Neural progenitor cell (in vitro differentiated cells): Measurements from ENCODE around the gene C2CD2L. TPM values are rescaled to one million over a fixed set of nuclear protein-coding genes. Genes with fewer than 3 reads are reported as not detected.
A peak's percentile ranks its signal among the peaks of the same experiment; 100 is the strongest.

Experiments used
- DNase-seq: peaks from one replicate; pipeline ENCODE4 v3.0.0-alpha.2; 2016; ENCODE audit warnings: low spot score
- H2AFZ ChIP-seq: fragments of 200-600 bp; sonication (generic); replicated peaks from 2 replicates; pipeline ENCODE4 v1.6.1; 2016; ENCODE audit warnings: antibody characterized with exemption
- H3F3A ChIP-seq: fragments of 200-600 bp; sonication (generic); 2 replicates; pipeline ENCODE4 v1.6.1; 2016; ENCODE audit warnings: antibody characterized with exemption, low read depth
- H3K27ac ChIP-seq: fragments of 200-600 bp; sonication (generic); 2 replicates; pipeline ENCODE4 v1.5.1; 2016; ENCODE audit warnings: mild to moderate bottlenecking
- H3K27me3 ChIP-seq: fragments of 200-600 bp; sonication (generic); 2 replicates; pipeline ENCODE4 v1.6.1; 2016; ENCODE audit warnings: mild to moderate bottlenecking, moderate library complexity
- H3K36me3 ChIP-seq: fragments of 200-600 bp; sonication (generic); 2 replicates; pipeline ENCODE4 v1.5.1; 2016
- H3K4me1 ChIP-seq: fragments of 200-600 bp; sonication (generic); 2 replicates; pipeline ENCODE4 v1.6.1; 2016; ENCODE audit warnings: mixed run types
- H3K4me2 ChIP-seq: fragments of 200-600 bp; sonication (generic); 2 replicates; pipeline ENCODE4 v1.6.1; 2016
- H3K4me3 ChIP-seq: fragments of 200-600 bp; sonication (generic); 2 replicates; pipeline ENCODE4 v1.5.1; 2016
- H3K79me2 ChIP-seq: fragments of 200-600 bp; sonication (generic); 2 replicates; pipeline ENCODE4 v1.6.1; 2016; ENCODE audit warnings: low read depth
- H3K9ac ChIP-seq: fragments of 200-600 bp; sonication (generic); 2 replicates; pipeline ENCODE4 v1.6.1; 2016
- H3K9me3 ChIP-seq: fragments of 200-600 bp; sonication (generic); 2 replicates; pipeline ENCODE4 v1.5.1; 2016; ENCODE audit warnings: low read depth
- H4K20me1 ChIP-seq: fragments of 200-600 bp; sonication (generic); 2 replicates; pipeline ENCODE4 v1.6.1; 2016; ENCODE audit warnings: low read depth
- H3K27ac Mint-ChIP-seq: 3 replicates; pipeline ENCODE4 v1.8.0; 2021; ENCODE audit warnings: mixed read lengths
- H3K27me3 Mint-ChIP-seq: 2 replicates; pipeline ENCODE4 v1.8.0; 2022; ENCODE audit warnings: low read depth, mild to moderate bottlenecking, inconsistent platforms, moderate library complexity, mixed read lengths; ENCODE audit not compliant: insufficient read depth
- H3K36me3 Mint-ChIP-seq: 3 replicates; pipeline ENCODE4 v1.8.0; 2021; ENCODE audit warnings: mixed read lengths
- H3K4me1 Mint-ChIP-seq: 3 replicates; pipeline ENCODE4 v1.8.0; 2021; ENCODE audit warnings: mixed read lengths
- H3K4me3 Mint-ChIP-seq: 3 replicates; pipeline ENCODE4 v1.8.0; 2021; ENCODE audit warnings: mild to moderate bottlenecking, moderate library complexity, mixed read lengths
- H3K9me3 Mint-ChIP-seq: 3 replicates; pipeline ENCODE4 v1.8.0; 2020; ENCODE audit warnings: mixed read lengths
- EZH2 ChIP-seq: fragments of 200-600 bp; sonication (generic); IDR thresholded peaks from 2 replicates; pipeline ENCODE4 v1.6.1; 2017; ENCODE audit warnings: antibody characterized with exemption, mild to moderate bottlenecking, moderate library complexity
- EZH2phosphoT487 ChIP-seq: fragments of 200-600 bp; sonication (generic); IDR thresholded peaks from 2 replicates; pipeline ENCODE4 v1.6.1; 2017; ENCODE audit warnings: antibody characterized with exemption
- total RNA-seq: library from RNA; depleted of rRNA; stranded (reverse); fragments of >200 nt; gene quantifications from 2 replicates; pipeline ENCODE4 v1.2.3, GENCODE V29; 2015; ENCODE audit warnings: low replicate concordance
- TF ChIP-seq, protein P1 (sequence below): fragments of 200-600 bp; sonication (generic); IDR thresholded peaks from 2 replicates; pipeline ENCODE4 v1.5.1; 2017; ENCODE audit warnings: antibody characterized with exemption, mild to moderate bottlenecking

C2CD2L gene
- total RNA-seq, 1 donor from 2014 or later: 1.5 TPM

DNA sequence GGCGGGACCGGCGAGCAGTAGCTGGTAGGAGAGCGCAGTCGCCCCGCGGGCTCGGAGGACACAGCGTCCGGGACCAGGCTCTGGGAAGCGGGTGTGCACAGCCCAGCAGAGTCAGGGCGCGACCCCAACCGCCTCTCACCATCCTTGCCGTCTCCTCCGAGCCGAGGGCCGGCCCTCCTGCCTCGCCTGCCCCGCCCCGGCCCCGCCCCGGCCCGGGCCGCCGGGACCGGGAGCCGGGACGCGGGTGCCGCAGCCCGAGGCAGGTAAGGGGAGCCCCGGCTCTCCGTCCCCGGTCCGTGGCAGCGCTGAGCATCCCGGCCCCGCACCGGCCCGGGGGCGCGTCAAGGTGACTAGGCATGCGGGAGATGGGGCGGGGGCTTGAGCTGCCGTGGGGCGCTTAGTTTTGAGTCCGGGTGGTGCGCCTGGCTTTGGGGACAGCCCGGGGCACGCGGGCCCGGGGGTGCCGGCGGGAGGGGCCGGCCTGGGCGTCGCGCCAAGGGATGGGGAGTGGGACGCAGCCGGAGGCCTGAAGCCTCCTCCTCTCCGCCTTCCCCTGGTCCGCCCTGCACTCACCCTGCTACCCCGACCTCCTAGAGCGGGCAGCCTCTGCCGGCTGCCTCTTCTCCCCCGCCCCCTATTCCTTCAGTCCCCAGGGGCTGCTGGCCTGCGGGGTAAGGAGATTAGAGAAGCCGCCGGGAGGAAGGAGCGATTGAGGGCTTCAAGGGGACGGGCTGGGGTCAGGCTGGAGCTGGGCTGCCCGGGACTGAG, 42.1 kb downstream of the C2CD2L start, which contains the start of gene ABCG4:
ABCG4 (plus strand) TSS at position 35 of the 768 bp plus-strand sequence. CDS start 914 bp downstream, outside the sequence.
- Histone ChIP-seq H3K4me2 (peak within 1 kb of the TSS; percentile 99), H3K9ac (no peak within 1 kb of the TSS), H3K27me3 (peaks cover 69% of the 10 kb centered on the region), H2AFZ (peak within 1 kb of the TSS; percentile 93), H3K4me3 (peak within 1 kb of the TSS; percentile 68), H3F3A (peaks cover 31% of the 10 kb centered on the region), H3K9me3 (no peaks in the 10 kb centered on the region), H4K20me1 (no peaks in the 10 kb centered on the region), H3K27ac (no peak within 1 kb of the TSS), H3K79me2 (no peaks in the 10 kb centered on the region), H3K4me1 (peaks cover 19% of the 10 kb centered on the region), H3K36me3 (no peaks in the 10 kb centered on the region)
- DNase-seq: peak; percentile 78
- TF ChIP-seq, protein P1, sequence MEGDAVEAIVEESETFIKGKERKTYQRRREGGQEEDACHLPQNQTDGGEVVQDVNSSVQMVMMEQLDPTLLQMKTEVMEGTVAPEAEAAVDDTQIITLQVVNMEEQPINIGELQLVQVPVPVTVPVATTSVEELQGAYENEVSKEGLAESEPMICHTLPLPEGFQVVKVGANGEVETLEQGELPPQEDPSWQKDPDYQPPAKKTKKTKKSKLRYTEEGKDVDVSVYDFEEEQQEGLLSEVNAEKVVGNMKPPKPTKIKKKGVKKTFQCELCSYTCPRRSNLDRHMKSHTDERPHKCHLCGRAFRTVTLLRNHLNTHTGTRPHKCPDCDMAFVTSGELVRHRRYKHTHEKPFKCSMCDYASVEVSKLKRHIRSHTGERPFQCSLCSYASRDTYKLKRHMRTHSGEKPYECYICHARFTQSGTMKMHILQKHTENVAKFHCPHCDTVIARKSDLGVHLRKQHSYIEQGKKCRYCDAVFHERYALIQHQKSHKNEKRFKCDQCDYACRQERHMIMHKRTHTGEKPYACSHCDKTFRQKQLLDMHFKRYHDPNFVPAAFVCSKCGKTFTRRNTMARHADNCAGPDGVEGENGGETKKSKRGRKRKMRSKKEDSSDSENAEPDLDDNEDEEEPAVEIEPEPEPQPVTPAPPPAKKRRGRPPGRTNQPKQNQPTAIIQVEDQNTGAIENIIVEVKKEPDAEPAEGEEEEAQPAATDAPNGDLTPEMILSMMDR: no peak
- TF ChIP-seq EZH2 (peak; percentile 74), EZH2phosphoT487 (no peak)
- Mint-ChIP-seq H3K27me3 (peaks cover 47% of the 10 kb centered on the region), H3K36me3 (no peaks in the 10 kb centered on the region), H3K4me3 (peak within 1 kb of the TSS; percentile 88), H3K9me3 (no peaks in the 10 kb centered on the region), H3K4me1 (peaks cover 27% of the 10 kb centered on the region), H3K27ac (peak within 1 kb of the TSS; percentile 69)

- peaks cover 47% of the 10 kb centered on the region for H3K27me3 Mint-ChIP-seq
- H3K9me3 Mint-ChIP-seq: no peaks in the 10 kb centered on the region
- H3K36me3 Mint-ChIP-seq: no peaks in the 10 kb centered on the region
- peaks cover 26% of the 10 kb centered on the region for H3K4me1 Mint-ChIP-seq
- H3K79me2 ChIP-seq: no peaks in the 10 kb centered on the region
- peaks cover 19% of the 10 kb centered on the region for H3K4me1 ChIP-seq
- TF ChIP-seq EZH2 (no peak), EZH2phosphoT487 (no peak)
- TF ChIP-seq, protein P1: no peak
- H3K27me3 ChIP-seq: peaks cover 69% of the 10 kb centered on the region
- no peaks in the 10 kb centered on the region for H4K20me1 ChIP-seq
- H3K9ac ChIP-seq: no peak overlapping the region
- no peak overlapping the region for H3K27ac Mint-ChIP-seq
- peaks cover 31% of the 10 kb centered on the region for H3F3A ChIP-seq
- peak overlapping the region; percentile 99 for H3K4me2 ChIP-seq
- peak overlapping the region; percentile 68 for H3K4me3 ChIP-seq
- DNase-seq: no peak
- no peaks in the 10 kb centered on the region for H3K36me3 ChIP-seq
- H2AFZ ChIP-seq: peak overlapping the region; percentile 93
- H3K27ac ChIP-seq: no peak overlapping the region
- H3K4me3 Mint-ChIP-seq: peak overlapping the region; percentile 82
- H3K9me3 ChIP-seq: no peaks in the 10 kb centered on the region
Measured at GRCh38 chr11:119149786-119150275, 42.7 kb downstream of the C2CD2L start.

- Histone ChIP-seq H3K4me2 (no peak overlapping the region), H3K9me3 (no peaks in the 10 kb centered on the region), H3K27me3 (peaks cover 53% of the 10 kb centered on the region), H4K20me1 (no peaks in the 10 kb centered on the region), H2AFZ (no peak overlapping the region), H3K27ac (no peak overlapping the region), H3K4me3 (no peak overlapping the region), H3K79me2 (no peaks in the 10 kb centered on the region), H3K9ac (no peak overlapping the region), H3K36me3 (no peaks in the 10 kb centered on the region), H3K4me1 (peaks cover 19% of the 10 kb centered on the region), H3F3A (peaks cover 31% of the 10 kb centered on the region)
- H3K27me3 Mint-ChIP-seq: peaks cover 49% of the 10 kb centered on the region
- no peak for DNase-seq
- no peaks in the 10 kb centered on the region for H3K36me3 Mint-ChIP-seq
- H3K4me1 Mint-ChIP-seq: peaks cover 19% of the 10 kb centered on the region
- TF ChIP-seq EZH2 (no peak), EZH2phosphoT487 (no peak)
- TF ChIP-seq, protein P1: no peak
- no peak overlapping the region for H3K4me3 Mint-ChIP-seq
- no peaks in the 10 kb centered on the region for H3K9me3 Mint-ChIP-seq
- no peak overlapping the region for H3K27ac Mint-ChIP-seq
Measured at GRCh38 chr11:119152043-119152442, 44.9 kb downstream of the C2CD2L start.
